HepG2 (cell line): ENCODE measurements around the gene HNRNPA2B1. TPM values are rescaled to one million over a fixed set of nuclear protein-coding genes. Genes with fewer than 3 reads are reported as not detected.

Experiments used
- CREB3 ChIP-seq: sonication (generic); formaldehyde crosslinking; IDR thresholded peaks from 2 replicates; pipeline ENCODE4 v1.5.0; 2020; ENCODE audit warnings: missing genetic modification reagents
- CSRNP2 ChIP-seq: sonication (generic); formaldehyde crosslinking; conservative IDR thresholded peaks from 2 replicates; pipeline ENCODE4 v1.8.0; 2022; ENCODE audit warnings: low read depth, missing genetic modification reagents
- FOXA1 ChIP-seq, 2 experiments: fragments of 450-650 bp in 1 of 2; sonication (generic) in 1 of 2; formaldehyde crosslinking in 1 of 2; IDR thresholded peaks; 2 replicates each; pipeline versions ENCODE4 v1.4.0 to v1.6.1; 2016 to 2020; ENCODE audit warnings: missing genetic modification reagents in 1 of 2
- HNF1A ChIP-seq, 2 experiments: sonication (generic) in 1 of 2; formaldehyde crosslinking in 1 of 2; IDR thresholded peaks; 2 replicates each; pipeline versions ENCODE4 v1.4.0 to v1.6.1; 2016 to 2020; ENCODE audit warnings: borderline replicate concordance in 1 of 2, low read depth in 1 of 2, mild to moderate bottlenecking in 1 of 2, missing genetic modification reagents in 1 of 2
- KAT8 ChIP-seq: IDR thresholded peaks from 2 replicates; pipeline ENCODE4 v1.6.1; 2016; ENCODE audit warnings: missing genetic modification reagents, missing compliant biosample characterization
- PPARG ChIP-seq: conservative IDR thresholded peaks from 2 replicates; pipeline ENCODE4 v1.6.1; 2016; ENCODE audit warnings: missing biosample characterization, missing genetic modification reagents
- RERE ChIP-seq: IDR thresholded peaks from 2 replicates; pipeline ENCODE4 v1.6.1; 2016; ENCODE audit warnings: low read depth, missing genetic modification reagents, missing compliant biosample characterization
- RNF2 ChIP-seq: fragments of 450-650 bp; conservative IDR thresholded peaks from 2 replicates; pipeline ENCODE4 v1.6.1; 2016; ENCODE audit warnings: low read depth
- SRF ChIP-seq: IDR thresholded peaks from 2 replicates; pipeline ENCODE4 v1.6.1; 2011; ENCODE audit warnings: mild to moderate bottlenecking, low read depth, low read length, moderate library complexity
- THAP11 ChIP-seq: IDR thresholded peaks from 2 replicates; pipeline ENCODE4 v1.6.1; 2016; ENCODE audit warnings: missing biosample characterization, missing genetic modification reagents
- TMF1 ChIP-seq: sonication (generic); formaldehyde crosslinking; IDR thresholded peaks from 2 replicates; pipeline ENCODE4 v1.8.1; 2022; ENCODE audit warnings: low read depth, missing genetic modification reagents
- ZBTB33 ChIP-seq: sonication (generic); formaldehyde crosslinking; IDR thresholded peaks from 2 replicates; pipeline ENCODE4 v1.4.0; 2020; ENCODE audit warnings: missing genetic modification reagents
- ZNF768 ChIP-seq: sonication (generic); formaldehyde crosslinking; IDR thresholded peaks from 2 replicates; pipeline ENCODE4 v1.4.0; 2020; ENCODE audit warnings: missing genetic modification reagents
- ZNF777 ChIP-seq: sonication (generic); formaldehyde crosslinking; IDR thresholded peaks from 2 replicates; pipeline ENCODE4 v1.4.0; 2020; ENCODE audit warnings: missing genetic modification reagents
- ZSCAN21 ChIP-seq: sonication (generic); formaldehyde crosslinking; IDR thresholded peaks from 2 replicates; pipeline ENCODE4 v1.8.0; 2022; ENCODE audit warnings: mild to moderate bottlenecking, missing genetic modification reagents, moderate library complexity, borderline replicate concordance
- polyA plus RNA-seq, 8 experiments: library from polyadenylated mRNA; depleted of rRNA in 3 of 8; stranded (reverse) in 7 of 8; unstranded in 1 of 8; fragments of >200 nt; fragmentation: Illumina TruSeq in 4 of 8; extraction: Trizol in 4 of 8; gene quantifications; 2 replicates each; pipeline versions ENCODE4 v1.2.1 to v1.2.3, GENCODE V29; 2011 to 2016; ENCODE audit warnings: low read depth in 4 of 8, missing spikeins in 1 of 8, mixed read lengths in 1 of 8; ENCODE audit not compliant: insufficient read depth in 1 of 8
- total RNA-seq, 5 experiments: library from RNA; depleted of rRNA; stranded (reverse); fragments of >200 nt; fragmentation: Illumina TruSeq; extraction: Trizol; gene quantifications; 2 replicates each; pipeline ENCODE4 v1.2.3, GENCODE V29; 2016; ENCODE audit warnings: low read depth in 1 of 5

HNRNPA2B1 gene
- total and polyA plus RNA-seq, 2 of the 13 experiments (the other 11 are each of a cell fraction or from before 2014, with no cell fraction given) = 193 to 412 TPM

- TF ChIP-seq HNF1A (IDR thresholded peaks at IDR 0.05; ENCODE audit: low read depth) (0 out of 2 replicates have a peak, but pooled peaks have one; percentile 4), HNF1A (CRISPR knock-in tag; IDR thresholded peaks at IDR 0.05; ENCODE audit: borderline replicate concordance) (no peak; the same call in 1 of the 2 replicates), ZNF768 (CRISPR knock-in tag) (no peak), THAP11 (CRISPR knock-in tag) (no peak), TMF1 (CRISPR knock-in tag) (no peak), CREB3 (no peak), ZBTB33 (CRISPR knock-in tag) (no peak), CSRNP2 (CRISPR knock-in tag) (no peak), RERE (CRISPR knock-in tag) (no peak), ZSCAN21 (CRISPR knock-in tag) (no peak), SRF (no peak), PPARG (CRISPR knock-in tag) (no peak), RNF2 (no peak), ZNF777 (CRISPR knock-in tag) (no peak), FOXA1 (IDR thresholded peaks at IDR 0.05) (no peak), FOXA1 (CRISPR knock-in tag; IDR thresholded peaks at IDR 0.05) (no peak), KAT8 (CRISPR knock-in tag) (no peak; the same call in 1 of the 2 replicates)
Observed at GRCh38 chr7:26200038-26200443, 505 bp downstream of the HNRNPA2B1 start (continued).
